Neural progenitor cell (in vitro differentiated cells): ENCODE measurements around the gene DMWD.

ENCODE experiments used
- EZH2 ChIP-seq: fragments of 200-600 bp; sonication (generic); IDR thresholded peaks from 2 replicates; pipeline ENCODE4 v1.6.1; 2017; ENCODE audit warnings: antibody characterized with exemption, mild to moderate bottlenecking, moderate library complexity
- TF ChIP-seq, protein P1 (sequence below): fragments of 200-600 bp; sonication (generic); IDR thresholded peaks from 2 replicates; pipeline ENCODE4 v1.5.1; 2017; ENCODE audit warnings: antibody characterized with exemption, mild to moderate bottlenecking

DNA sequence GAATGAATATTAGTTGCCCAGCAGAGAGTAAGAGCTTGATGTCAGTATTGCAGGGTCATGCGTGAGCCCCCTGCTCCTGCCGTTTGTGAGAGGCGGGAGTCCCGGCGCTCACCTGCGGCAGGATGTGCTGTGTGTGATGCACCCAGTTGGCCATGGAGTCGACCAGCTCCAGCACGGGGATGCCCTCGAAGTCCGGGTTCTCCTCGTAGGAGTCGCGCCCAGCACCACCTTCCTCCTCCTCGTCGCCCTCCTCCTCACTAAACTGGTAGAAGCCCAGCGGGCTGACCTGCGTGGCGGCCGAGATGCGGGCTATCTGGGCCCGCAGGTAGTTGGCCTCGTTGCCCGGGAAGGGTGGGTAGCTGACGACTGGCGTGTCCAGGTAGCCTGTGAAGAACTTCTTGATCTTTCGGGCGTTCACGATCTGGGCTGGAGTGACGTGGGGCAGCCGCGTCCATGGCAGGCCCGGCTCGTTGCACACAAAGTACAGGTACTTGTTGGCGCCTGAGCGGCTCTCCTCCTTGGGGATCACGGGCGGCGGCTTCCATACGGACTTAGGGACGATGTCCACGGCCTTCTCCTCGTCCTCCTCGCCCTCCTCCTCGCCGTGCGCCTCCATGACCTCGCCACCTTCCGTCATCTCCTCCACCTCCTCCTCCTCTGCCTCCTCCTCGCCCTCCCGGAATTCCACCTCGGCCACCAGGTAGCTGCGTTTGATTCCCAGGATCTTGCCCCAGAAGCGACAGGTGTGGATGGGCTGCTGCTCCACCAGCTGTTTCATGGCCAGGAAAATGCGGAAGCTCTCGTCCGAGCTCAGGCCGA lies 11.7 kb upstream of the DMWD start:
- TF ChIP-seq, protein P1, sequence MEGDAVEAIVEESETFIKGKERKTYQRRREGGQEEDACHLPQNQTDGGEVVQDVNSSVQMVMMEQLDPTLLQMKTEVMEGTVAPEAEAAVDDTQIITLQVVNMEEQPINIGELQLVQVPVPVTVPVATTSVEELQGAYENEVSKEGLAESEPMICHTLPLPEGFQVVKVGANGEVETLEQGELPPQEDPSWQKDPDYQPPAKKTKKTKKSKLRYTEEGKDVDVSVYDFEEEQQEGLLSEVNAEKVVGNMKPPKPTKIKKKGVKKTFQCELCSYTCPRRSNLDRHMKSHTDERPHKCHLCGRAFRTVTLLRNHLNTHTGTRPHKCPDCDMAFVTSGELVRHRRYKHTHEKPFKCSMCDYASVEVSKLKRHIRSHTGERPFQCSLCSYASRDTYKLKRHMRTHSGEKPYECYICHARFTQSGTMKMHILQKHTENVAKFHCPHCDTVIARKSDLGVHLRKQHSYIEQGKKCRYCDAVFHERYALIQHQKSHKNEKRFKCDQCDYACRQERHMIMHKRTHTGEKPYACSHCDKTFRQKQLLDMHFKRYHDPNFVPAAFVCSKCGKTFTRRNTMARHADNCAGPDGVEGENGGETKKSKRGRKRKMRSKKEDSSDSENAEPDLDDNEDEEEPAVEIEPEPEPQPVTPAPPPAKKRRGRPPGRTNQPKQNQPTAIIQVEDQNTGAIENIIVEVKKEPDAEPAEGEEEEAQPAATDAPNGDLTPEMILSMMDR, result no peak
- TF ChIP-seq EZH2, result no peak
